NCI-H510A treated with DMSO at 0.1 percent for 48 hours (cell line): ENCODE results near the gene RABL2A.
"Not testable (repeated sequence)": the region's sequence is repeated elsewhere in the genome, so short reads cannot be mapped to it uniquely, and the experiment has no call there.

Source experiments
- DNase-seq: peaks from one replicate; lab custom pipeline; 2025; lab: John Stamatoyannopoulos, UW

Gene RABL2A

GRCh38 chr2:113609822-113610221, 17.2 kb upstream of the RABL2A start:
- not testable (repeated sequence) for DNase-seq

DNA sequence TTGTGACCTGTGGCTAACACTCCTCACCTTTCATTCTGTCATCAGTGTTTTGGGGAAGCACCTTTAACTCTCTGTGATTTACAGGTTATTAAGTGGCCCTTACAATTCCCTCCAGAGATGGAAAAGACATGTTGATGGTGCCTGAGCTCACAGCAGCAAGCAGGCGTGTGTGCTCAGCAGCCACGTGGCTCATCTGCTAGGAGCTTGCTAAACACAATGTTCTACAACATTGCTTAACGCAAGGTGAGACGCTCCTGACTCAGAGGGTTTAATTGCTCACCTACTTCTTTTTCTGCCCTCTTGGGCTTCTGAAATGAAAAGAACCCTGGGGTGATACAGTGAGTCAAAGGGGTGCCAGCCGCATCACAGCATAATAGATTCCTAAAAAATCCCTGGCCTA, 6.1 kb upstream of the RABL2A start:
- not testable (repeated sequence) for DNase-seq

DNA sequence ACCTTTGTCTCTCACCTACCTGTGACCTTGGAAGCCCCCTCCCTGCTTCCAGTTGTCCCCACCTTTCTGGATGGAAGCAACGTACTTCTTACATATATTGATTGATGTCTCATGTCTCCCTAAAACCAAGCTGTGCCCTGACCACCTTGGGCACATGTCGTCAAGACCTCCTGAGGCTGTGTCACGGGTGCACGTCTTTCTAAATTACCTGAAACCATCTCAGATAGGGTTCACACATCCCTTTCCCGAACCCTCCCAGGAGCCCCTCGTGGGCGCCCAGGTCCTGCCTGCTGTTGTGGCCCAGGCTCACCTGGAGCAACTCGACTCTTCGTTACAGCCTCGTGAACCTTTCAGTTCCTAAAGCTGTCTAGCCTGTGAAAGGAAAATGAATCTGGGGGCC, 1.2 kb upstream of the RABL2A start:
- not testable (repeated sequence) for DNase-seq

DNA sequence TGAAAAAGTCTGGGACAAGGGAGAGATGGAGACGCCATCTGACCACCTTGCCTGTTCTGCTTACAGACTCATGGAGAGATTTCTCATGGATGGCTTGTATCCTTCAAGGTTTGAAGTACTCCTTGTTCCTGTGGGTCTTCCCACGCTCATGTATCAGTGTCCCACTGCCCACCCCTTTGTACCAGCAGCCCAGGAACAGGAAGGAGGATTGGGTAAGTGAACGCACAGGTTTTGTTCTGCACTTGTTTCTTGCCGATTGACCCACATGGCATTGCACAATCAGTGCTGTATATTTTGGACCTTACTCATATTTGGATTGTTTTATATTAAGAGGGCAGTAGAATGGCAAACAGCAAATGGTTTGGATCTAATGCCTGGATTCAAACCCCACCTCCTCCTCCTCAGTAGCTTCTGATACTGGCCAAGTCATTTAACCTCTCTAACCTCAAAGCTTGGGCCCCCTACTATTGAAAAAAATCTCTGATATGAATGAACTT, 5.8 kb downstream of the RABL2A start:
- not testable (repeated sequence) for DNase-seq

DNA sequence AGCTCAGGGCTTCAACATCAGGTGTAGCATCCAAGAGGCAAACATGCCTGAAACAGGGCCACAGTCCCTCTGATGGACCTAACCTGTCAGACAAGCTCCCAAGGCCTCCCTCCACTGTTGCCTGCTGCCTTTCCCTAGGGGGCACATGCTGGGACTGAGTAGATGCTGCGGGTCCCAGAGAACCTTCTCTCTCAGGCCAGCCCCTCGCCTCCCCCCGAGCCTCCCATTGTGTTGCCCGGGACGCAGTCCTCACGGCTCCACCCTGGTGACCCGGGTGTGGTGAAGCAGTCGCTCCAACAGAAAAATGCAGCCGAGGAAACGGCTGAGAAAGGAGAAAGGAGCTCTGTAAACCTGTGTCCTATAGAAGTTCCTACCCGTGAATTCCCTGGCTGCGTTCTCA, 8.3 kb downstream of the RABL2A start:
- not testable (repeated sequence) for DNase-seq

DNA sequence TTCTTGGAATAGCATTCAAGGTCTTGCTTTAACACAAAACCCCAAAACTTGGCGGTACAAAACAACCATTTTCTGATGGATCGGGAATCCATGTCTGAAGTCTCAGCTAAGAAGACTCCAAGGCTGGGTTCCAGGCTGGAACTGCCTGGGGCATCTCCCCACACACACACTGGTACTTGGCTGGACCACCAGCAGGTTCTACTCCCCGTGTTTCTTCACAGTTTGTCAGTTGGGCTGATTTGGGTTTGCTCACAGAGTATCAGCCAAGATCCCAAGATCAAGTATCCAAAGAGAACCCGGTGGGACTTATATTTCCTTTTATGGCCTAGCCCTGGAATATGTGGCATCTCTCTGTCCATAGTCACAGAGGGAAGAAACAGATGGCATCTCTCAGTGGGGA, 9.2 kb downstream of the RABL2A start:
- not testable (repeated sequence) for DNase-seq

DNA sequence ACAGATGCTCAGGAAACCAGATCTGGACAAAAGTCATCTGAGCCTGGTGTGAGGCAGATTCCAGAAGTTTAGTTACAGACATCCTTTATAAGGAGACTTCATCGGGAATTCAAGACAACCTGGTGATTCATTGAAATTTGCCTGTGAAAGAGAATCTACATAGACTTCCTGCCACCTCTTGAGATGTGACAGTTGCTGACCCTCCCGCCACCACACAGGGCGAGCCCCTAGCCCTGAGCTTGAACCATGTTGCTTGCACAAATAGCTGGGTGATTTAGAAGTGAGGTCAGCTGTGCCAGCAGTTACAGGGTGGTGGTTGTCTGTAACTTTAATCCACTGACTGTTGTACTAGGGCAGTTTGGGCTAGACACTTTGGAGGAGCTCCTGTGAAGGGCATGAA, 11.0 kb downstream of the RABL2A start:
- DNase-seq, result not testable (repeated sequence)

DNA sequence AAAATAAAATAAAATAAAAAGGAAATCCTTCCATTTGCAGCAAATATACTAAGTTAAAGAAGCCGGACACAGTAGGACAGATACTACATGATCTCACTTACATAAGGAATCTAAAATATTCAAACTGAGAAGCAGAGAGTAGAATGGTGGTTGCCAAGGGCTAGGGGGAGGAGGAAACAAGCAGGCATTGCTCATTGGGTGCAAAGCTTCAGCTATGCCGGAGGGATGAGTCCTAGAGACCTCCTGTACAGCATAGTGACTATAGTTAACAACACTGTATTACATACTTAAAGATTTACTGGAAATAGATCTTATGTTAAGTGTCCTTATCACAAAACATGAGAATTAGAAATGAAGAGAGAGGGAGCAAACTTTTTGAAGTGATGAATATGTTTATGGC, 19.2 kb downstream of the RABL2A start:
- DNase-seq, result not testable (repeated sequence)

DNA sequence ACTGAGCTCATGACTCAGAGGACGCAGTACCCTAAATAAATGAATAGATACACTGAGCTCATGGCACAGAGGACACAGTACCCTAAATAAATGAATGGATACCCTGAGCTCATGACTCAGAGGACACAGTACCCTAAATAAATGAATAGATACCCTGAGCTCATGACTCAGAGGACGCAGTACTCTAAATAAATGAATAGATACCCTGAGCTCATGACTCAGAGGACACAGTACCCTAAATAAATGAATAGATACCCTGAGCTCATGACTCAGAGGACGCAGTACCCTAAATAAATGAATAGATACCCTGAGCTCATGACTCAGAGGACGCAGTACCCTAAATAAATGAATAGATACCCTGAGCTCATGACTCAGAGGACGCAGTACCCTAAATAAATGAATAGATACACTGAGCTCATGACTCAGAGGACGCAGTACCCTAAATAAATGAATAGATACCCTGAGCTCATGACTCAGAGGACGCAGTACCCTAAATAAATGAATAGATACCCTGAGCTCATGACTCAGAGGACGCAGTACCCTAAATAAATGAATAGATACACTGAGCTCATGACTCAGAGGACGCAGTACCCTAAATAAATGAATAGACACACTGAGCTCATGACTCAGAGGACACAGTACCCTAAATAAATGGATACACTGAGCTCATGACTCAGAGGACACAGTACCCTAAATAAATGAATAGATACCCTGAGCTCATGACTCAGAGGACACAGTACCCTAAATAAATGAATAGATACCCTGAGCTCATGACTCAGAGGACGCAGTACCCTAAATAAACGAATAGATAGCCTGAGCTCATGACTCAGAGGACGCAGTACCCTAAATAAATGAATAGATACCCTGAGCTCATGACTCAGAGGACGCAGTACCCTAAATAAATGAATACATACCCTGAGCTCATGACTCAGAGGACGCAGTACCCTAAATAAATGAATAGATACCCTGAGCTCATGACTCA, 24.1 kb downstream of the RABL2A start:
- DNase-seq, result not testable (repeated sequence)

- not testable (repeated sequence) for DNase-seq
Observed at GRCh38 chr2:113652599-113652998, 25.5 kb downstream of the RABL2A start.

- DNase-seq, result not testable (repeated sequence)
Observed at GRCh38 chr2:113656031-113656624, 29.1 kb downstream of the RABL2A start.

DNA sequence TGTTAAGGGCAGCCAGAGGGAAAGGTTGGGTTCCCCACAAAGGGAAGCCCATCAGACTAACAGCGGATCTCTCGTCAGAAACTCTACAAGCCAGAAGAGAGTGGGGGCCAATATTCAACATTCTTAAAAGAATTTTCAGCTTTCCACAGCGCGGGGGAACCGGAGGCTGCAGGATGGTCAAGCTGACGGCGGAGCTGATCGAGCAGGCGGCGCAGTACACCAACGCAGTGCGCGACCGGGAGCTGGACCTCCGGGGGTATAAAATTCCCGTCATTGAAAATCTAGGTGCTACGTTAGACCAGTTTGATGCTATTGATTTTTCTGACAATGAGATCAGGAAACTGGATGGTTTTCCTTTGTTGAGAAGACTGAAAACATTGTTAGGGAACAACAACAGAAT, 30.7 kb downstream of the RABL2A start:
- not testable (repeated sequence) for DNase-seq

GRCh38 chr2:113663285-113664060, 36.4 kb downstream of the RABL2A start:
- not testable (repeated sequence) for DNase-seq

- not testable (repeated sequence) for DNase-seq
Observed at GRCh38 chr2:113664761-113665533, 37.9 kb downstream of the RABL2A start.

DNA sequence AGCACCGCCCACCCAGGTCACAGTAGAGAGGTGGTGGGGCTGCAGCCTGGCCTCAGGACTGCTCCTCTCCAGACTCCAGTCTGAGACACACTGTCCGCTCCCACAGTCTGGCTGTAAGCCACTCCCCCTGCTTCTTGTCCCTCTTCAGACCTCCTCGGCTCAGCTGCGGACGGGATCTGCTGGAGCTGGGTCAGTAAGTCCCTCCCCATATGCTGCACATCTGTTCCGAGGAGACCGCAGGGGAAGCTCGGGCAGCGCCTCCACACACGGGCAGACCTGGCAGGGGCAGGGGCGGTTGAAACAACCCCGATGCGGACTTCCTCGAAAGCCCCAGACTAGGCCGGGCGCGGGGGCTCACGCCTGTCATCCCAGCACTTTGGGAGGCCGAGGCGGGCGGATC, 41.9 kb downstream of the RABL2A start:
- DNase-seq, result not testable (repeated sequence)

- no peak for DNase-seq
Observed at GRCh38 chr2:113672326-113672932, 45.4 kb downstream of the RABL2A start.

GRCh38 chr2:113675875-113676274, 48.8 kb downstream of the RABL2A start:
- no peak for DNase-seq

GRCh38 chr2:113676623-113677266, 49.7 kb downstream of the RABL2A start:
- DNase-seq, result no peak

- no peak for DNase-seq
Observed at GRCh38 chr2:113677330-113677729, 50.3 kb downstream of the RABL2A start.

- DNase-seq, result no peak
Observed at GRCh38 chr2:113679457-113679856, 52.4 kb downstream of the RABL2A start.
